Transverse colon (tissue), 3 donors: ENCODE results near the gene ROBO1.

Source experiments
- CTCF ChIP-seq, 5 experiments: fragments of 200-600 bp in 3 of 5; fragments of 450-650 bp in 2 of 5; sonication (generic) in 3 of 5; IDR thresholded peaks; 1 replicate in 2 of 5; 2 replicates in 3 of 5; pipeline ENCODE4 v1.5.1; 2016 to 2017; ENCODE audit warnings: antibody characterized with exemption in 5 of 5, inconsistent platforms in 3 of 5, mild to moderate bottlenecking in 2 of 5, moderate library complexity in 1 of 5
- EP300 ChIP-seq: sonication (generic); formaldehyde crosslinking; IDR thresholded peaks from one replicate; pipeline ENCODE4 v1.6.1; 2017; ENCODE audit warnings: antibody characterized with exemption, low read depth

DNA sequence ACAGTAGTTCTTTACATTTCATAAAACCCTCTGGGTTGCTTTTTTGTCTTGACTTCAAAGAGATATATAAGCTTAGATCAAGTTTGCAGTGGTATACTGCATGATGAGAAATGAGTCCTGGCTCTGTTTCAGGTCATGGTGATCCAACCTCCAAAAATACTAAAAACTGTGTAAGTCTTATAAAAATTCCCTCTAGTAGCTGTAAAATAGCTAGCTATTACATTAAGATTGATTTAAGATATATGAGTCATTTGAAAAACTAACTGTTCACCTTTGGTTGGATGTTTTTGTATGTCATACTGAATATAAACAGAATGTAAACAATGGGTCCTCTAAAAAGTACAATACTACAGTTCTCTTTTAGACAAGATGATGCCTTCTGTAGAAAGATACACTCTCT is 879.2 kb downstream of the ROBO1 start:
- TF ChIP-seq CTCF (IDR thresholded peaks at IDR 0.05): no peak
- TF ChIP-seq EP300: no peak
